ENCODE measurements around the gene FAM13C. TPM values are rescaled to one million over a fixed set of nuclear protein-coding genes. Genes with fewer than 3 reads are reported as not detected.

The FAM13C gene
- total RNA-seq, 1 experiment from 2014 or later, result 0.07 TPM

GRCh38 chr10:59333701-59334100 is 28.6 kb downstream of the FAM13C start:
- Histone ChIP-seq H3K79me2 (ENCODE audit: low read length) (no peaks in the 10 kb centered on the region), H3F3A (ENCODE audit: low read length, unreplicated experiment) (no peaks in the 10 kb centered on the region), H3K9ac (ENCODE audit: low read length) (no peak overlapping the region), H3K4me2 (ENCODE audit: low read length) (no peak overlapping the region), H3K27me3 (ENCODE audit: low read length) (peaks cover 10% of the 10 kb centered on the region), H3K4me3 (ENCODE audit: low read length) (no peak overlapping the region), H4K20me1 (ENCODE audit: low read length) (no peaks in the 10 kb centered on the region), H3K36me3 (ENCODE audit: low read depth, low read length) (no peaks in the 10 kb centered on the region), H3K9me3 (ENCODE audit: low read length) (no peaks in the 10 kb centered on the region), H3K9me2 (replicated peaks; ENCODE audit: low read length) (no peaks in the 10 kb centered on the region), H3K4me1 (ENCODE audit: insufficient read depth, low read length) (no peaks in the 10 kb centered on the region), H2AFZ (ENCODE audit: low read length) (no peak overlapping the region), H3K27ac (ENCODE audit: low read length) (no peak overlapping the region)
- DNase-seq (no peak), ATAC-seq (no peak)
- intact Hi-C loops (cut with micrococcal nuclease), result no loop called here
- CTCF ChIA-PET, result no interaction called here
- no TSS peak for BruUV-seq (replicated peaks)
- TF ChIP-seq EZH2phosphoT487 (IDR thresholded peaks at IDR 0.05; ENCODE audit: borderline replicate concordance, low read length) (no peak), CTCF (conservative IDR thresholded peaks at IDR 0.05; ENCODE audit: low read depth, low read length) (no peak), EZH2 (IDR thresholded peaks at IDR 0.05; ENCODE audit: low read length, unreplicated experiment) (no peak)
- POLR2A ChIA-PET (ENCODE audit: unreplicated experiment), result no interaction called here

- H4K20me1 ChIP-seq (ENCODE audit: low read length), result no peaks in the 10 kb centered on the region
- intact Hi-C loops (cut with micrococcal nuclease), result no loop called here
- CTCF ChIA-PET, result no interaction called here
These were observed 29.8 kb downstream of the FAM13C start for GRCh38 chr10:59332581-59332980.

More at GRCh38 chr10:59332581-59332980, 29.8 kb downstream of the FAM13C start:
- Histone ChIP-seq H3F3A (ENCODE audit: low read length, unreplicated experiment) (no peaks in the 10 kb centered on the region), H3K27me3 (ENCODE audit: low read length) (peaks cover 3% of the 10 kb centered on the region; the same call in 1 of the 2 replicates), H3K27ac (ENCODE audit: low read length) (no peak overlapping the region), H2AFZ (ENCODE audit: low read length) (no peak overlapping the region), H3K4me3 (ENCODE audit: low read length) (no peak overlapping the region), H3K4me1 (ENCODE audit: insufficient read depth, low read length) (no peaks in the 10 kb centered on the region), H3K9me2 (replicated peaks; ENCODE audit: low read length) (no peaks in the 10 kb centered on the region), H3K9me3 (ENCODE audit: low read length) (no peaks in the 10 kb centered on the region), H3K79me2 (ENCODE audit: low read length) (no peaks in the 10 kb centered on the region), H3K36me3 (ENCODE audit: low read depth, low read length) (no peaks in the 10 kb centered on the region), H3K4me2 (ENCODE audit: low read length) (no peak overlapping the region), H3K9ac (ENCODE audit: low read length) (no peak overlapping the region)
- POLR2A ChIA-PET (ENCODE audit: unreplicated experiment), result no interaction called here
- DNase-seq (no peak), ATAC-seq (no peak)
- TF ChIP-seq CTCF (conservative IDR thresholded peaks at IDR 0.05; ENCODE audit: low read depth, low read length) (no peak), EZH2 (IDR thresholded peaks at IDR 0.05; ENCODE audit: low read length, unreplicated experiment) (no peak), EZH2phosphoT487 (IDR thresholded peaks at IDR 0.05; ENCODE audit: borderline replicate concordance, low read length) (no peak)
- BruUV-seq (replicated peaks), result no TSS peak

Measured in PC-3 (cell line).